Measurements from ENCODE around the gene DHRS11. TPM values are rescaled to one million over a fixed set of nuclear protein-coding genes. Genes with fewer than 3 reads are reported as not detected.
A peak's percentile ranks its signal among the peaks of the same experiment; 100 is the strongest.
"Not testable (repeated sequence)": the region's sequence is repeated elsewhere in the genome, so short reads cannot be mapped to it uniquely, and the experiment has no call there.

Gene DHRS11
- total RNA-seq, 2 experiments from 2014 or later = 9.2 to 10.2 TPM

- CTCF ChIA-PET = interaction anchor here (0.6 to 3.9 kb wide), 27 partner anchors 9 to 1513 kb away, joined by 3 to 41 read pairs (median 4); partner anchors contain the start of genes DHRS11, GGNBP2, MYO19 and PIGW
- no peaks in the 10 kb centered on the region for H3K27me3 Mint-ChIP-seq
- peak overlapping the region; percentile 92 for H3K27ac Mint-ChIP-seq
- peak overlapping the region; percentile 89 for H3K4me3 Mint-ChIP-seq
- peak; percentile 26 for DNase-seq
- H3K36me3 Mint-ChIP-seq (ENCODE audit: low read depth) = peaks cover 19% of the 10 kb centered on the region
- H3K9me3 Mint-ChIP-seq (ENCODE audit: low read depth) = no peaks in the 10 kb centered on the region
- POLR2A ChIA-PET = interaction anchor here (0.6 to 1.9 kb wide), 9 partner anchors 9 to 192 kb away, joined by 3 to 11 read pairs (median 3); partner anchors contain the start of genes MYO19 and PIGW
- intact Hi-C loops (cut with DNase I, micrococcal nuclease) = loop anchor here in 1 of 2 experiments (5.0 kb wide), 1 partner anchor 1005 kb away; the partner anchor contains the start of gene SYNRG
- peaks cover 33% of the 10 kb centered on the region for H3K4me1 Mint-ChIP-seq
- peak; percentile 2 for ATAC-seq
Observed at GRCh38 chr17:36602030-36602748, 10.5 kb downstream of the DHRS11 start.

GRCh38 chr17:36602924-36603384 lies 11.3 kb downstream of the DHRS11 start:
- Mint-ChIP-seq H3K27ac (peak overlapping the region; percentile 71), H3K9me3 (ENCODE audit: low read depth) (no peaks in the 10 kb centered on the region), H3K27me3 (no peaks in the 10 kb centered on the region), H3K4me3 (peak overlapping the region; percentile 89), H3K36me3 (ENCODE audit: low read depth) (peaks cover 23% of the 10 kb centered on the region), H3K4me1 (peaks cover 38% of the 10 kb centered on the region)
- DNase-seq = peak; percentile 84
- ChIA-PET POLR2A (interaction anchor here (0.9 to 1.0 kb wide), 2 partner anchors 59 to 68 kb away, joined by 3 read pairs; partner anchors contain the start of genes MYO19 and PIGW), CTCF (interaction anchor here (0.6 to 3.9 kb wide), 25 partner anchors 8 to 771 kb away, joined by 3 to 41 read pairs (median 5); partner anchors contain the start of genes DHRS11, GGNBP2, MYO19 and PIGW)
- ATAC-seq = peak; percentile 41
- intact Hi-C loops (cut with DNase I, micrococcal nuclease) = loop anchor here in 1 of 2 experiments (1.0 to 5.0 kb wide), 4 partner anchors 103 to 1004 kb away; partner anchors contain the start of gene SYNRG

GRCh38 chr17:36605028-36605427 lies 13.3 kb downstream of the DHRS11 start:
- H3K9me3 Mint-ChIP-seq (ENCODE audit: low read depth); DNase-seq; H3K27ac Mint-ChIP-seq; intact Hi-C loops (cut with DNase I, micrococcal nuclease); ATAC-seq; H3K27me3 Mint-ChIP-seq; POLR2A ChIA-PET: not testable (repeated sequence)
- CTCF ChIA-PET = interaction anchor here (1.2 to 3.2 kb wide), 2 partner anchors 12 to 52 kb away, joined by 3 to 16 read pairs; no protein-coding TSS in a partner anchor
- peaks cover 31% of the 10 kb centered on the region for H3K36me3 Mint-ChIP-seq (ENCODE audit: low read depth)
- H3K4me3 Mint-ChIP-seq = peak overlapping the region; percentile 11
- H3K4me1 Mint-ChIP-seq = peaks cover 42% of the 10 kb centered on the region

GRCh38 chr17:36608280-36608679 lies 16.6 kb downstream of the DHRS11 start:
- intact Hi-C loops (cut with DNase I, micrococcal nuclease) = no loop called here
- DNase-seq (no peak), ATAC-seq (no peak)
- ChIA-PET POLR2A (no interaction called here), CTCF (no interaction called here)
- no peak overlapping the region for H3K4me3 Mint-ChIP-seq
- H3K9me3 Mint-ChIP-seq (ENCODE audit: low read depth) = no peaks in the 10 kb centered on the region
- H3K36me3 Mint-ChIP-seq (ENCODE audit: low read depth) = peaks cover 31% of the 10 kb centered on the region
- no peaks in the 10 kb centered on the region for H3K27me3 Mint-ChIP-seq
- H3K27ac Mint-ChIP-seq = no peak overlapping the region
- H3K4me1 Mint-ChIP-seq = peaks cover 32% of the 10 kb centered on the region

- peak; percentile 39 for ATAC-seq
- ChIA-PET CTCF (no interaction called here), POLR2A (no interaction called here)
- intact Hi-C loops (cut with DNase I, micrococcal nuclease) = no loop called here
- no peak overlapping the region for H3K4me3 Mint-ChIP-seq
- H3K9me3 Mint-ChIP-seq (ENCODE audit: low read depth) = no peaks in the 10 kb centered on the region
- no peak overlapping the region for H3K27ac Mint-ChIP-seq
- DNase-seq = peak; percentile 39
- H3K27me3 Mint-ChIP-seq = no peaks in the 10 kb centered on the region
- H3K36me3 Mint-ChIP-seq (ENCODE audit: low read depth) = peaks cover 31% of the 10 kb centered on the region
- H3K4me1 Mint-ChIP-seq = peaks cover 28% of the 10 kb centered on the region
Observed at GRCh38 chr17:36608794-36609497, 17.3 kb downstream of the DHRS11 start.

GRCh38 chr17:36609498-36609862 lies 17.8 kb downstream of the DHRS11 start:
- ATAC-seq (no peak), DNase-seq (no peak)
- Mint-ChIP-seq H3K4me1 (peaks cover 23% of the 10 kb centered on the region), H3K27ac (no peak overlapping the region), H3K9me3 (ENCODE audit: low read depth) (no peaks in the 10 kb centered on the region), H3K4me3 (no peak overlapping the region), H3K36me3 (ENCODE audit: low read depth) (peaks cover 25% of the 10 kb centered on the region), H3K27me3 (no peaks in the 10 kb centered on the region)
- intact Hi-C loops (cut with DNase I, micrococcal nuclease) = no loop called here
- ChIA-PET POLR2A (no interaction called here), CTCF (no interaction called here)

GRCh38 chr17:36610474-36610873 lies 18.8 kb downstream of the DHRS11 start:
- Mint-ChIP-seq H3K4me1 (peaks cover 16% of the 10 kb centered on the region), H3K4me3 (no peak overlapping the region), H3K27me3 (no peaks in the 10 kb centered on the region), H3K27ac (no peak overlapping the region), H3K36me3 (ENCODE audit: low read depth) (peaks cover 18% of the 10 kb centered on the region), H3K9me3 (ENCODE audit: low read depth) (no peaks in the 10 kb centered on the region)
- CTCF ChIA-PET = interaction anchor here (2.6 kb wide), 1 partner anchor 8 kb away, joined by 11 read pairs; the partner anchor contains the start of gene MRM1
- ATAC-seq (no peak), DNase-seq (no peak)
- intact Hi-C loops (cut with DNase I, micrococcal nuclease) = no loop called here
- POLR2A ChIA-PET = no interaction called here

GRCh38 chr17:36611345-36612072 lies 19.8 kb downstream of the DHRS11 start:
- H3K4me1 Mint-ChIP-seq = peaks cover 9% of the 10 kb centered on the region
- ChIA-PET CTCF (interaction anchor here (0.7 to 2.6 kb wide), 4 partner anchors 9 to 239 kb away, joined by 3 to 11 read pairs (median 4); partner anchors contain the start of gene MRM1), POLR2A (no interaction called here)
- DNase-seq = no peak
- H3K36me3 Mint-ChIP-seq (ENCODE audit: low read depth) = peaks cover 12% of the 10 kb centered on the region
- intact Hi-C loops (cut with DNase I, micrococcal nuclease) = no loop called here
- H3K4me3 Mint-ChIP-seq = no peak overlapping the region
- H3K27me3 Mint-ChIP-seq = no peaks in the 10 kb centered on the region
- H3K27ac Mint-ChIP-seq = no peak overlapping the region
- no peak for ATAC-seq
- H3K9me3 Mint-ChIP-seq (ENCODE audit: low read depth) = no peaks in the 10 kb centered on the region

- Mint-ChIP-seq H3K27ac (no peak overlapping the region), H3K9me3 (ENCODE audit: low read depth) (no peaks in the 10 kb centered on the region), H3K27me3 (no peaks in the 10 kb centered on the region), H3K36me3 (ENCODE audit: low read depth) (peaks cover 12% of the 10 kb centered on the region), H3K4me3 (no peak overlapping the region), H3K4me1 (peaks cover 9% of the 10 kb centered on the region)
- DNase-seq (no peak), ATAC-seq (no peak)
- POLR2A ChIA-PET = no interaction called here
- intact Hi-C loops (cut with DNase I, micrococcal nuclease) = no loop called here
- CTCF ChIA-PET = interaction anchor here (0.7 to 2.6 kb wide), 2 partner anchors 10 to 238 kb away, joined by 3 to 11 read pairs; partner anchors contain the start of gene MRM1
Observed at GRCh38 chr17:36612323-36612722, 20.6 kb downstream of the DHRS11 start.

GRCh38 chr17:36613155-36613554 lies 21.5 kb downstream of the DHRS11 start:
- Mint-ChIP-seq H3K9me3 (ENCODE audit: low read depth) (no peaks in the 10 kb centered on the region), H3K4me1 (peaks cover 2% of the 10 kb centered on the region), H3K4me3 (no peak overlapping the region), H3K27ac (no peak overlapping the region), H3K36me3 (ENCODE audit: low read depth) (peaks cover 6% of the 10 kb centered on the region), H3K27me3 (no peaks in the 10 kb centered on the region)
- DNase-seq = no peak
- ChIA-PET POLR2A (interaction anchor here (0.7 kb wide), 1 partner anchor 404 kb away, joined by 3 read pairs; no protein-coding TSS in a partner anchor), CTCF (no interaction called here)
- ATAC-seq = no peak
- intact Hi-C loops (cut with DNase I, micrococcal nuclease) = no loop called here

GRCh38 chr17:36614081-36614480 lies 22.4 kb downstream of the DHRS11 start:
- H3K36me3 Mint-ChIP-seq (ENCODE audit: low read depth) = no peaks in the 10 kb centered on the region
- H3K27me3 Mint-ChIP-seq = no peaks in the 10 kb centered on the region
- ChIA-PET CTCF (no interaction called here), POLR2A (no interaction called here)
- no peak overlapping the region for H3K27ac Mint-ChIP-seq
- ATAC-seq = no peak
- H3K9me3 Mint-ChIP-seq (ENCODE audit: low read depth) = no peaks in the 10 kb centered on the region
- DNase-seq = no peak
- intact Hi-C loops (cut with DNase I, micrococcal nuclease) = no loop called here
- H3K4me1 Mint-ChIP-seq = no peaks in the 10 kb centered on the region
- H3K4me3 Mint-ChIP-seq = no peak overlapping the region
